HUES48 (cell line): ENCODE measurements around the gene GBX1.

Experiments
- H3K27ac ChIP-seq: one replicate; pipeline ENCODE4 v1.7.0; 2013; ENCODE audit warnings: low read depth, low read length, inconsistent platforms
- H3K27me3 ChIP-seq: 2 replicates; pipeline ENCODE4 v1.6.1; 2013; ENCODE audit warnings: mild to moderate bottlenecking, low read length; ENCODE audit not compliant: control insufficient read depth, insufficient read depth
- H3K36me3 ChIP-seq: 2 replicates; pipeline ENCODE4 v1.6.1; 2013; ENCODE audit warnings: low read length; ENCODE audit not compliant: control insufficient read depth, insufficient read depth
- H3K4me1 ChIP-seq: 2 replicates; pipeline ENCODE4 v1.6.1; 2013; ENCODE audit warnings: mild to moderate bottlenecking, low read length; ENCODE audit not compliant: control insufficient read depth, insufficient read depth
- H3K4me3 ChIP-seq: 2 replicates; pipeline ENCODE4 v1.5.1; 2013; ENCODE audit warnings: mild to moderate bottlenecking, low read depth, low read length
- H3K9ac ChIP-seq: 2 replicates; pipeline ENCODE4 v1.6.1; 2013; ENCODE audit warnings: mild to moderate bottlenecking, low read depth, low read length, moderate library complexity
- H3K9me3 ChIP-seq: 2 replicates; pipeline ENCODE4 v1.6.1; 2013; ENCODE audit warnings: low read length; ENCODE audit not compliant: control insufficient read depth, insufficient read depth

Gene GBX1

GRCh38 chr7:151131224-151131591, 36.3 kb downstream of the GBX1 start:
- Histone ChIP-seq H3K9ac (no peak overlapping the region), H3K9me3 (no peaks in the 10 kb centered on the region), H3K4me3 (no peak overlapping the region), H3K27ac (no peak overlapping the region), H3K27me3 (peaks cover 8% of the 10 kb centered on the region), H3K4me1 (peaks cover 5% of the 10 kb centered on the region; the same call in 1 of the 2 replicates), H3K36me3 (peaks cover 41% of the 10 kb centered on the region)

GRCh38 chr7:151130741-151131157, 36.7 kb downstream of the GBX1 start:
- Histone ChIP-seq H3K27ac (no peak overlapping the region), H3K4me3 (no peak overlapping the region), H3K9me3 (no peaks in the 10 kb centered on the region), H3K36me3 (peaks cover 38% of the 10 kb centered on the region), H3K9ac (no peak overlapping the region), H3K4me1 (peaks cover 5% of the 10 kb centered on the region; the same call in 1 of the 2 replicates), H3K27me3 (peaks cover 8% of the 10 kb centered on the region)

DNA sequence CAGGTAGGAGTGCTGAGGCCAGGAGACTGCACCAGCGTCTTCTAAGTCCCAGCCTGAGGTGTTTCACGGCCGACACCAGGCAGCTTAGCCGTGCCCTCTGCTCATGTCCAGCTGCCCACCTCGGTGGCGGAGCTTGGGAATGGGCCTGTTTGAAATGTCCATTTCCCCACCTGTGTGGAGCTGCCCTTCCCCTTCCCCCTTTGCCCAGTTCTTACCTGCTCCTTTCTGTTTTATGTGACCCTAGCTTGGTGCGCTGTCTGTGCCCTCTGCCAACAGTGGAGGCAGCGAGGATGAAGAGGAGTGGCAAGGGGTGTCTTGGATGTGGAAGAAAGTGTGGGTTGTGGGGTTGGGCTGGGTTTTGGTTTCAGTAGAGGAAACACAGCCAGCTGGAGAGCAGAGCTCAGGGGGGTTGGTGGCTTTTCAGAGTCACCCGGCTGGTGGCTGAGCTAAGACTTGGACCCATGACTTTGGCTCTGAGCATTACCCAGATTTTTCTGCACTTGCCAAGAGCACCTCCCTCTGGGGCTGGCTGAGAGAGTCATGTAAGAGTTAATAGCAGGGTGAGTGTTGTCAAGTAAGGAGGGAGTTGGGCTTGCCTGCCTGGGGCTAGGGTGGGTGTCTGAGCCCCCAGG, 37.4 kb downstream of the GBX1 start:
- Histone ChIP-seq H3K4me1 (peaks cover 9% of the 10 kb centered on the region; the same call in 1 of the 2 replicates), H3K9me3 (no peaks in the 10 kb centered on the region), H3K27ac (no peak overlapping the region), H3K4me3 (no peak overlapping the region), H3K9ac (no peak overlapping the region), H3K36me3 (peaks cover 32% of the 10 kb centered on the region), H3K27me3 (peaks cover 8% of the 10 kb centered on the region)

DNA sequence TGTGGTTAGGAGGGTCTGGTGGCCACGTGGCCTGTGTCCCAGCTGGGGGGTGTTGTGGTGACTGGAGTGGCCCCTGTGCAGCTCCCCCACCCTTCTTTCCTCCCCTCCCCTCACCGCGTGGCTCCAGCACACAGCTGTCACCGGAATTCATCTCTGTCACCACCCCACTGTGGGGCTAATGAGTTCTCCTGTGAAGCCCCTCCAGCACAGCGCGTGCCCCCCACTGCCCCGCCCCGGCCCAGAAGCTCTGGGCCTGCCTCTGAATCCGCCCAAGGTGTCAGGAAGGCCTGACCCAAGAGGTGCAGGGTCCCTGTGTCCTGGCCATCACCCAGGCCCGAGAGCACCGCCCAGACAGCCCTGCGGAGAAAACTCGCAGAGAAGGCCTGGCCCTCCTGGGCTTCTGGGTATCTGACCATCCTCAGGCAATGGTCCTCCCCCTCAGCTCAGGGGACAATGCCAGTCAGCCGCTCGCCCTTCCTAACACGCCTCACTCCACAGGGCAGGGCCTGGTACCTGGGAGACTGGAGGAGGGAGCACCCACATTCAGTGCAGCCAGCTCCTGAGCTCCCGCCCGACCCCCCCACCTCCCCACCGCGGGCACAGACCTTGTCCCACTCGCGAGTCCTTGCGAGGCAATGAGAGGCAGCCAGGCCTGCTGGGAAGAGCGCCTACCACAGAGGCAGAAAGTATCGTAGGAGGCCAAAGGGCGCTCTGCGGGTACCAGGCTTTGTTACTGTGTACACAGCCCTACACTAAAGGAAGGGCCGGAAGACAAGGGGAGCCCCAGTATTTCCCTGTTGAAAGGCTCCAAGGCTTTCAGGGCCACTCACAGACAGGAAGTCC, 38.2 kb downstream of the GBX1 start:
- H3K36me3 ChIP-seq = peaks cover 28% of the 10 kb centered on the region
- peaks cover 10% of the 10 kb centered on the region; the same call in 1 of the 2 replicates for H3K4me1 ChIP-seq
- H3K9me3 ChIP-seq = no peaks in the 10 kb centered on the region
- H3K27me3 ChIP-seq = peaks cover 15% of the 10 kb centered on the region
- no peak overlapping the region for H3K27ac ChIP-seq
- no peak overlapping the region for H3K4me3 ChIP-seq
- H3K9ac ChIP-seq = no peak overlapping the region

DNA sequence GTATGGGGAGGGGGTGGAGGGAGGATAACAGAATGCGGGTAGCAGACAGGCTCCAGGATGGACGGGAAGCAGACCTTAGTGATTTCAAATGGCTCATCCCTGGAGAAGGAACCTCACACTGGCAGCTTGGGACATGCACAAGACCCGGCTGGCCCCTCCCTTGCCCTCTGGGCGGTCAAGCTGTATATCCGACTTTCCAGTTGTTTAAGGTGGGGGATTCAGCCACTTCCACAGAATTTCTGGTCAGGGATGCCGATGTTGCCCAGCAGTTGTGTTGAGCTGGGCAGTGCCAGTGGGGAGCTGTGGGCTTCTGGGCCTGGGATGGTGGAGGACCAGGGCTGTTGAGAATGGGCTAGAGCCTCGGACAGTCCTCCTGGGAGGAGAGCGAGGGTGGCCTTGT, 38.8 kb downstream of the GBX1 start:
- H3K4me1 ChIP-seq = peaks cover 10% of the 10 kb centered on the region; the same call in 1 of the 2 replicates
- H3K9me3 ChIP-seq = no peaks in the 10 kb centered on the region
- no peak overlapping the region for H3K27ac ChIP-seq
- peaks cover 18% of the 10 kb centered on the region for H3K27me3 ChIP-seq
- H3K9ac ChIP-seq = no peak overlapping the region
- H3K36me3 ChIP-seq = peaks cover 24% of the 10 kb centered on the region
- no peak overlapping the region for H3K4me3 ChIP-seq

DNA sequence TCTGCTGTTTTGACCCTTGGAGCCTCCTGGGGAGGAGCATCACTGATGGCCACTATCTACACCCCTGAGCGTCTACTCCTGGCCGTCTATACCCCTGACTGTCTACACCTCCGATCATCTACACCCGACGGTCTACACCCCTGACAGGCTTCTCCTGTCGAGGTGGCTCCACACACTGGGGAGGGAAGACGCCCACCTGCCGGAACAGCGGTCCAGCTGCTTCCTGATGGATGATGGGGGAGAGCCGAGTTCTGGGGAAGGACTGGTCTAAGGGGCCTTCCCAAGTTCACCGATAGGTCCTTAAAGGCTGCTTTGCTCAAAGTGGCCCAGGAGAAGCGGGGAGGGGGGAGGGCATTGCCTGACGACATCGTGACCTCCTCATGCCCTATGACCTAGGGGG, 39.4 kb downstream of the GBX1 start:
- peaks cover 18% of the 10 kb centered on the region for H3K27me3 ChIP-seq
- no peak overlapping the region for H3K9ac ChIP-seq
- no peaks in the 10 kb centered on the region for H3K9me3 ChIP-seq
- H3K4me3 ChIP-seq = no peak overlapping the region
- H3K27ac ChIP-seq = no peak overlapping the region
- H3K36me3 ChIP-seq = peaks cover 28% of the 10 kb centered on the region
- peaks cover 10% of the 10 kb centered on the region; the same call in 1 of the 2 replicates for H3K4me1 ChIP-seq

DNA sequence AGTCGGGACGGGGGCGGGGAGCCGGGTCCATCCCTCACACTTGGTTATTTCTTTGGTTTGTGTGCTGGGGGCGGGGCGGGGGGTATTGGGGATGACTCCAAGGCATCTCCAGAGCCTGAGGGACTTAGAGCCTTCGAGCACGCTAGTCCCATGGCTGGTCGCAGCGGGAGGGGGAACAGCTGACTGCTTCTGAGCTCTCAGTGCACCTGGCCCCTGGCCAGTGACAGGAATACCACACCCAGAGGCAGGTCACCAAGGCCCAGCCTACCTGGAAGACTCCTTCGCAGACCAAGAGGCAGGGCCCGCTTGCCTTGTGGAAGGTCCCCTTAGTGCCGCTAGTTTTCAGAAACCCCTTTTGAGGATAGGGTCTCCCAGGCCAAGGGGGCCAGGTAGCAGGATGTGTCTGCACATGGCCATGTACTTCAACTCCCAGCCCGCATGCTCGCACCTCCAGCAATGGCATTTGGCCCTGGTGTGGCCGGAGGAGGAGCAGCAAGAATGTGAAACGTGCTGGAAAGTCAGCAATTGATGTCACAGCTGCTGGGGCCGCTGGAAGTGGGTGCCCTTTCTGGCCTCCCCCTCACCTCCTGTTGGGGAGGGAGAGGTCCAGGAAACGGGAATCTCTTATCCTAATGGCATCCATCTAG, 40.9 kb downstream of the GBX1 start:
- Histone ChIP-seq H3K4me1 (peaks cover 10% of the 10 kb centered on the region; the same call in 1 of the 2 replicates), H3K27me3 (peaks cover 18% of the 10 kb centered on the region), H3K36me3 (peaks cover 26% of the 10 kb centered on the region), H3K4me3 (peak overlapping the region; percentile 45), H3K27ac (no peak overlapping the region), H3K9me3 (no peaks in the 10 kb centered on the region), H3K9ac (no peak overlapping the region)

DNA sequence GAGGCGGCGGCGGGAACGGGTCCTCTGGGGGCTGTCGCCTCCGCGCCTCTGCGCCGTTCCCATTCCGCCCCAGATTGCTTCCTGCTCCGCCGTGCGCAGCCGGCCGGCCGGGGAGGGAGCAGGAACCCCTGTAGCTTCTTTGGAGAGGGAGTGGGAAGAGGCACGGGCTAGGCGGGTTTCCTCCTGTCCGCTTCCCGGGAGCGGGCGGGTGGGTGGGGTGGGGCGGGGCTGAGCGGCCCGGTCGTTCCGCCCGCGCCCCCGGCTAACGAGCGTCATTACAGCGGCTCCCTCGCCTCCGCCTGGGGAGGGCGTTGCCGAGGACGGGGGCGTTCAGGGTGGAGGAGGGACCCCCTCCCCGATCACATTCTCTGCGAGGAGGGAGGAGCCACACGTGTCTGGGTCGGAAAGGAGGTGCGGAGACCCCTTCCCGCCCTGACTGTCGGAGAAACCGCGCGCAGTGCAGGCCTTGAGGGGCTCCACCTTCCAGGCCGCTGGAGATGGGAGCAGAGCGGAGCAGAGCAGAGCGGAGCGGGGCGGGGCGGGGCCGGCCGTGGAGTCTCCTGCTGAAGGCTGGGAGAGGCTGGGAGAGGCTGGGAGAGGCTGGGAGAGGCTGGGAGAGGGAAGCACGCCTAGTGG, 41.5 kb downstream of the GBX1 start:
- Histone ChIP-seq H3K27me3 (peaks cover 18% of the 10 kb centered on the region), H3K27ac (peak overlapping the region; percentile 81), H3K4me1 (peaks cover 10% of the 10 kb centered on the region; the same call in 1 of the 2 replicates), H3K4me3 (peak overlapping the region; percentile 75), H3K36me3 (peaks cover 31% of the 10 kb centered on the region), H3K9me3 (no peaks in the 10 kb centered on the region), H3K9ac (no peak overlapping the region; the same call in 1 of the 2 replicates)

DNA sequence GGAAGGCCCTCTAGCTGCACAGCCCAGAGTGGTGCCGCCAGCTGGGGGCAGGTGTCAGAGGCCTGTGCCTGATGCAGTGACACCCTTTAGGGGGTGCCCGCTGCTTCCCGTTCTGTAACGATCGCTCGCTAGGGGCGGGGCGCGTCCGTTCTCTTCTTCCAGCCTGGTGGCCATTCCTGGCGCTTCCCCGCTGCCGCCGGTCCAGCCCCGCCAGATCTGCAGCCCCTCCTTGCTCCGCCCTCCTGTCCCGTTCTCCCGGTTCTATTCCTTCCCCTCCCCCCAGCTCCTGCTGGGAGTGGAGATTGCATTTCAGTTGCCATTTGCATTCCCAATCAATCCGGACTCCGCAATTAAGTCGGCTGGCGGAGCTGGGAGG, 42.0 kb downstream of the GBX1 start:
- Histone ChIP-seq H3K9me3 (no peaks in the 10 kb centered on the region), H3K36me3 (peaks cover 31% of the 10 kb centered on the region), H3K27me3 (peaks cover 18% of the 10 kb centered on the region), H3K4me3 (peak overlapping the region; percentile 75), H3K4me1 (peaks cover 10% of the 10 kb centered on the region; the same call in 1 of the 2 replicates), H3K9ac (no peak overlapping the region; the same call in 1 of the 2 replicates), H3K27ac (peak overlapping the region; percentile 81)

DNA sequence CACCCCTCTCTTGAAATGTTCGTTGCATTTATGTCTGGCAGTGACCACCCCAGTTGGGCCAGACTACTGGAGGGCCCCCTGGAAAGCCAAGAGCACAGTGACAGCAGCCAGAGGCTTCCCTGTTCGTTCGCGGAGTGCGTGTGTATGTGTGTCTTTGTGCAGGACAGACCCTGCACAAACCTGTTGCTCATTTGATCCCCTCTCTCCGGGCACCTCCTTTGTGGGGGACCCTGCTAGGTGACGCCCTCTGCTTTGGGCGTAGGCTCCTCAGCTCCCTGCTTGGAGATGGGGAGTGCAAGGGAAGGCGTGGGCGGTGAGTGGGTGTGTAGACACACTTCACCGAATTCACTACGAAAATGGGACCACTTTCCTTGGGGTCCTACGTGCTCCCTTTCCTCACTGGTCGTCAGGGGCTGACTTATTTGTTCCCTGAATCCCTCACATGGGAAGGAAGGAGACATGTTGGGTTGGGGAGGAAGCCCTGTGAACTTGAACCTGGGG, 42.5 kb downstream of the GBX1 start:
- Histone ChIP-seq H3K4me1 (peaks cover 10% of the 10 kb centered on the region; the same call in 1 of the 2 replicates), H3K9me3 (no peaks in the 10 kb centered on the region), H3K27ac (peak overlapping the region; percentile 81), H3K36me3 (peaks cover 31% of the 10 kb centered on the region), H3K9ac (no peak overlapping the region), H3K27me3 (peaks cover 18% of the 10 kb centered on the region), H3K4me3 (peak overlapping the region; percentile 75)
